GM21717 (cell line): ENCODE results near the gene C16orf90.
A peak's percentile ranks its signal among the peaks of the same experiment; 100 is the strongest.
"Not testable (repeated sequence)": the region's sequence is repeated elsewhere in the genome, so short reads cannot be mapped to it uniquely, and the experiment has no call there.

Experiments used
- ATAC-seq: cut with Tn5 transposase; IDR thresholded peaks from one replicate; pipeline ENCODE4 v1.9.1; 2021; ENCODE audit warnings: mild to moderate bottlenecking, moderate library complexity; ENCODE audit not compliant: unreplicated experiment

The C16orf90 gene

DNA sequence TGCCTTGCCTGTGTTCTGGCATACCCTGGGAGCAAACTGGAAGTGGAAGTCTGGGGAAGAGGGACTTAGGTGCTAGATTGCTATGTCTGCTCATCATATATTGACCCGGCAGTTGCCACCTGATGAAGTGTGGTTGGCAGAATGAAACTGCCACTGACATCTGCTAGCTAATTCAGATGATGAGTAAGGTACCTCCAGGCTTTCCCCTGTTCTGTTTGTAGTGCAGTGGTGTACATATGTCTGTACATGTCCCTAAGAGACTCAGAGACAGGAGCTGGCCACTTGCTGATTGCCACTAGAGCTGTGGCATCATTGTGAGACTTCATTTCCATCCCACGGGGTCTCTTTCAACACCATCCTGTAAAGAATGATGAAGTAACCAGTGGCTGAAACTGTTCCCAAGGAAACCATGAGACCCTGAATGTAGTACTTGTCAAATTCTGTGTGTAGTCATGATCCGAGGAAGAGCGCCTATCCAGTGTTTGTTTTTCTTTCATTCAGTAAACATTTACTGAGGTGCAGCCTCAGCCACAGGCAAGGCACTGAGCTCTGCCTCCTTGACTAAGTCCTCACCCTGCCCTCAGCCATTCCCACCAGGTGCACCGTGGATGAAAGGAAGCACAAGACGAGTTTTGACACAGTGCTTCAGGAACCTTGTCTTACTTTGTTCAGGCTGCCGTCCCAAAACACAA lies 18.7 kb upstream of the C16orf90 start:
- ATAC-seq, result no peak

DNA sequence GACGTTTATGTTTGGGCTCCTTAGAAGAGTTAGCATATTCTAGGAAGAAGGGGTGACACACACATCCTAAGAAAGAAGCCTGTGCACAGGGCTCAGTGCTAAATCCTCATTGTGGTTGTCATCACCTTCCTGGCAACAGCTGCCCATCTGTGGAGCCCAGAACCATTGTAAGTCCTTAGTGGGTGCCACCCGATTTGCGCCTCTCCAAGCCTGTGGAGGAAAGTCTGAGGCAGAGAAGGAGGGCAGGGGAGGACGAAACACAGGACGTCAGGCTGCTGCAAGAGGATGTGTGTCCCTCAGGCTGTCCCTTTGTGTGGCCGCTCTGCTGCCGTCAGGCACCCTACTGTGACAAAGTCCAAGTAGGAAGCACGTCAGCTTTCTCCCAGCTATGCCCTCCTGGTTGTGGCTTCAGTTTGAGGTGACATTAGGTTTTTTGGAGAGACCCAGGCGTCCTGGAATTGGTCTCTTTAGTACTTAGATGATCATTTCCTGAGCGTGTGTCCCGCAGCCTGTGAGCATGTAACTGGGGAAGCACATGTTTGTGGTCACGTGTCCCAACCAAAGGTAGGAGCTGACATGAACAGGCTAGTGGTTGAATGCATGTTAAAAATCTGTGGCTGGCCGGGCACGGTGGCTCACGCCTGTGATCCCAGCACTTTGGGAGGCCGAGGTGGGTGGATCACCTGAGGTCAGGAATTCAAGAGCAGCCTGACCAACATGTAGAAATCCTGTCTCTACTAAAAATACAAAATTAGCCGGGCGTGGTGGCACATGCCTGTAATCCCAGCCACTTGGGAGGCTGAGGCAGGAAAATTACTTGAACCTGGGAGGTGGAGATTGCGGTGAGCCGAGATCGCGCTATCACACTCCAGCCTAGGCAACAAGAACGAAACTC lies 16.2 kb upstream of the C16orf90 start:
- no peak for ATAC-seq

DNA sequence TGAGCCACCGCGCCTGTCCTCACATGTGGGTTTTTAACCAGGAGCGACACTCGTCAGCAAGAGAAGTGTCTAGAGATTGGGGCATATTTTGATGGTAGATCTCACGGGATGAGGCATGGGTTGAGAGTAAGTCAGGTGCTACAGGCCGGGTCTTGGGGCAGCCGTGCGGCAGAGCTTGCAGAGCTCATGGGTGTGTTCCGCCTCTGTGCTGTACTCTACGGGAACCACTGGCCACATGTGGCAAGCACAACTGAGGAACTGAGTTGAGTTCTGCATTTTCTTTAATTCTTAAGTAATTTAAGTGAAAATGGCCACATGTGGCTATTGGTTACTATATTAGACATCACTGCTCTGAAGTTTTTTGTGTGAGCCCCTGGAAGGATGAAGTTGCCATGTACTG lies 15.1 kb upstream of the C16orf90 start:
- no peak for ATAC-seq

DNA sequence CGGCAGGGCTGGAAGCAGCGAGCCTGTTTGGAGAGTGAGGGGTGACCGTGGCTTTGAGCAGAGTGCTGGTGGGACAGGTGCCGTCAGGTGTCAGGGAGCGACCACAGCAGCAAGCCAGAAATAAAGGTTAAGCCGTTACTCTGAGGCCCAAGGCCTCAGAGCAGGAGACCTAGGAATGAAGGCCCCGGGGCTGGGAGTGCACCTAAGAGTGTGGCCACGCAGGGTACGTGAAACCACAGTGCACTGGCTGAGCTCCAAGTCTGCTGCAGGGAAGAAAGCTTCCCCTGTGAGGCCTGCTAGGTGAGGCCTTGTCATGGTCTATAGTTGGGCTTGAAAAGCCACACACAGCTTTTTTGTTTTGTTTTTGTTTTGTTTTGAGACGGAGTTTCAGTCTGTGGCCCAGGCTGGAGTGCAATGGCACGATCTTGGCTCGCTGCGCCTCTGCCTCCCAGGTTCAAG lies 14.2 kb upstream of the C16orf90 start:
- peak; percentile 76 for ATAC-seq

DNA sequence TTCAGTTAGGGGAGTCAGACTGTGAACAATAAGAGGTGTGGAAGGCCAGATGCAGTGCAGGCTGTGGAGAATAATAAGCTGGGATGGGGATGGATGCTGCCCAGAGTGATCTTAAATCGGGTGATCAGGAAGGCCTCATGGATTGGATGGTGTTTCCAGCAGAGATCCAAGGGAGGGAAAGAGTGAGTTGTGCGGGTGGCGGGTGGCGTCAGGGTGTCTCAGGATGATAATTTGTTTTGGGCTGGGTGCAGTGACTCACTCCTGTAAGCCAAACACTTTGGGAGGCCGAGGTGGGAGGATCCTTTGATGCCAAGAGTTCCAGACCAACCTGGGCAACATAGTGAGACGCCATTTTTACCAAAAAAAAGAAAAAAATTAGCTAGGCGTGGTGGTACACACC lies 13.4 kb upstream of the C16orf90 start:
- ATAC-seq, result no peak

DNA sequence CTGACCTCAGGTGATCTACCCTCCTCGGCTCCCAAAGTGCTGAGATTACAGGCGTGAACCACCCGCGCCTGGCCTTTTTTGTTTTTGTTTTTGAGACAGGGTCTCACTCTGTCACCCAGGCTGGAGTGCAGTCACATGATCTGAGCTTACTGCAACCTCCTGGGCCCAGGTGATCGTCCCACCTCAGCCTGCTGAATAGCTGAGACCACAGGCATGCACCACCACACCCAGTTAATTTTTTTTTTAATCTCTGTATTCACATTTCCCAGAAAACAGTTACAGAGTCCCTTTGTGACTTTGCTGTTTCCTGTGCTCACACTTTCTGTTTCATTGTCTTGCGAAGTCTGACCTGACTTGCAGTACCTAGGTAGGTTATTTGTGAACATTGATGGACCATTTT lies 8.2 kb upstream of the C16orf90 start:
- no peak for ATAC-seq

DNA sequence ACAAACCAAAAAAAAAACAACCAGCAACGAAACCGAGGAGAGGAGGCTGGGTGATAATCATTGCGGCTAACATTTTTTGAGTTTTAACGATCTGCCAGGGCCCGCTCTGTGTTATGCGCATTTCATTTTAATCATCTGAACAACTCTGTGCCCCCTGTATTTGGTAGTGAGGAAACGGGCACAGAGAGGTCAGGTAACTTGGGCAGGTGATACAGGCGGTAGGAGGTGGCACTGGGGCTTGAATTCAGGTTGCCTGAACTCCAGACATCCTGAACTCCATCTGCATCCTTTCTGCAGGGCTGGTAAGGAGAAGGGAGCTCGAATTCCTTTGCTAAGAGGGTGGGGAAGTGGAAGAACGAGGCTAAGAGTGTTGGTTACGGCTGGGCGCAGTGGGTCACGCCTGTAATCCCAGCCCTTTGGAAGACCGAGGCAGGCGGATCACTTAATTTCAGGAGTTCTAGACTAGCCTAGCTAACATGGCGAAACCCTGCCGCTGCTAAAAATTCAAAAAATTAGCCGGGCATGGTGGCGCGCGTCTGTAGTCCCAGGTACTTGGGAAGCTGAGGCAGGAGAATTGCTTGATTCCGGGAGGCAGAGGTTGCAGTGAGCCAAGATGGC lies 6.6 kb upstream of the C16orf90 start:
- ATAC-seq, result no peak

DNA sequence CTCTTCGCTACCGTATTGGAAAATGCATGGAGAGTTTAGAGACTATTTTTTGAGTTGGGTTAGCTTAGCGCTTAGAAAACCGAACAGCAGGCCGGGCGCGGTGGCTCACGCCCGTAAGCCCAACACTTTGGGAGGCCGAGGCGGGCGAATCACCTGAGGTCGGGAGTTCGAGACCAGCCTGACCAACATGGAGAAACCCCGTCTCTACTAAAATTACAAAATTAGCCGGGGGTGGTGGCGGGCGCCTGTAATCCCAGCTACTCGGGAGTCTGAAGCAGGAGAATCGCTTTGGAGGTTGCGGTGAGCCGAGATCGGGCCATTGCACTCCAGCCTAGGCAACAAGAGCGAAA lies 6.1 kb upstream of the C16orf90 start:
- not testable (repeated sequence) for ATAC-seq

DNA sequence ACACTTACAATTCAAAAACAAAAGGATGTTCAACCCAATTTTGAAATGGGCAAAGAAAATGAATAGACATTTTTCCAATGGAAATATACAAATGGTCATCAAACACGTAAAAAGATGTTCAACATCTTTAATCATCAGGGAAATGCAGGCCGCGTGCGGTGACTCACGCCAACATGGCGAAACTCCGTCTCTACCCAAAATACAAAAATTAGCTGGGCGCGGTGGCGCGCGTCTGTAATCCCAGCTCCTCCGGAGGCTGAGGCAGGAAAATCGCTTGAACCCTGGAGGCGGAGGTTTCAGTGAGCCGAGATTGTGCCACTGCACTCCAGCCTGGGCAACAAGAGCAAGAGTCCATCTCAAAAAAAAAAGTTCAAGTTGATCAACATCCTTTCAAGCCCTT lies 3.7 kb upstream of the C16orf90 start:
- ATAC-seq, result no peak

DNA sequence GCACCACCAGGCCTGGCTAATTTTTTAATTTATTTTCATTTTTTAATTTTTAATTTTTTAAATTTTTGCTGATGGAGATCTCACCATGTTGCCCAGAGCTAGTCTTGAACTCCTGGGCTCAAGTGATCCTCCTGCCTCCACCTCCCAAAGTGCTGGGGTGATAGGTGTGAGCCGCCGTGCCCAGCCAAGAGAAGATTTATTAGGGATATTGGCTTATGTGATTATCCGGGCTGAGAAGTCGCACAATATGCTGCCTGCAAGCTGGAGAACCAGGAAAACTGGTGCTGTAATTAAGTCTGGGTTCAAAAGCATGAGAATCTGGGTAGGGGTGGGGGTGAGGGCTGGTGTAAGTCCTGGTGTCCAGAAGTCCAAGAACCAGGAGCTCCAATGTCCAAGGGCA lies 2.5 kb upstream of the C16orf90 start:
- no peak for ATAC-seq

DNA sequence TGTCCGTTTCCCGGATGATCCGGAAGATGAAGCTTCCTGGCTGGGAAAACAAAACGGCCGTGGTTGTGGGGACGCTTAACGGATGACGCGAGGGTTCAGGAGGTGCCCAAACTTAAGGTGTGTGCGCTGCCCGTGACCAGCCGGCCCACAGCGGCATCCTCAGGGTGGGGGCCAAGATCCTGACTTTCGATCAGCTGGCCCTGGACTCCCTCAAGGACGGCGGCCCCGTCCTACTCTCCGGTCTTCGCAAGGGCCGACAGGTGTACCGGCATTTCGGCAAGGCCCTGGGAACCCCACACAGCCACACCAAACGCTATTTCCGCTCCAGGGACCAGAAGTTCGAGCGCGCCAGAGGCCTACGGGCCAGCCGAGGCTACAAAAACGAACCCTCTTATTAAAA lies 1.1 kb upstream of the C16orf90 start:
- ATAC-seq, result no peak

DNA sequence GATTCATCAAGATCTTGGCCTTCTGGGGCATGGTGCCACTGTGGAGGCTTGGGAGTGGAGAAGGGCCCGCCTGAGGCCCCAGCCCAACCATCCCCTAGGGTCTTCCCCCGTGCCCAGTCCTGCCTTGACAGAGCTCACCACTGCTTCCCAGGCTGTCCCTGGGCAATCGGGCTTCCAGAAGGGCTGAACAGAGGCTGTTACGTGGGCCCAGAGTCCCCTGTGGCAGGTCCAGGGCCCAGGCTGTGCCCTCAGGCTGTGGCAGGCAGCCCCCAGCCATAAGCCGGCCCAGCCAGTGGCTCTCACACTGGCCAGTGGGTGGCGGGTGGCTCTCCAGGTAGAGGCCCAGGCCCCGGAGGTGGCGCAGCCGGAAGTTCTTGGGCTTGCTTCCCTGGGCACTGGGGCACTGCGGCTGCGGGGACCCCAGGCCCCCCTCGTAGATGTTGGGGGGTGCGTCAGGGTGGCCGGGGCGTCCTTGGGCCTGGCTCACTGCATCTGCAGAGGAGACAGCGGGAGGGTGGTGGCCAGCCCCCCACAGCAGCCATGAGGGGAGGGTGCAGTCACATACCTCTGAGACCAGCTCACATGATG lies 809 bp downstream of the C16orf90 start:
- ATAC-seq, result no peak

DNA sequence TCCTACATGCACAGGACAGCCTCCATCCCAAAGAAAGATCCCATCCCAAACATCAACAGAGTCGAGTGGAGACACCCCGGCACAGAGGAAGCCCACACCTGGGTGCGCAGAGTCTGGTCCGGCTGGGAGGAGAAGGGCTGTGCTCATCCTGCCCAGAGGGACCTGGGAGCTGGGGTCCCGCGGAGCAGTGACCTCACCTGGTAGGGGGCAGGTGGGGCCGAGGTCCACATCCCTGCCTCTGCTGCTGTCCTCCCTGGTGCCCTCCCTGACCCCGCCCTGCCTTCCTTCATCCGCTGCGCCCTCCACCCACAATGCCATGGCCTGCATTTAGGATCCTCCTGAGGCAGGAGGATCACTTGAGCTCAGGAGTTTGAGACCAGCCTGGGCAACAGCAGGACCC lies 2.9 kb downstream of the C16orf90 start:
- ATAC-seq, result no peak

DNA sequence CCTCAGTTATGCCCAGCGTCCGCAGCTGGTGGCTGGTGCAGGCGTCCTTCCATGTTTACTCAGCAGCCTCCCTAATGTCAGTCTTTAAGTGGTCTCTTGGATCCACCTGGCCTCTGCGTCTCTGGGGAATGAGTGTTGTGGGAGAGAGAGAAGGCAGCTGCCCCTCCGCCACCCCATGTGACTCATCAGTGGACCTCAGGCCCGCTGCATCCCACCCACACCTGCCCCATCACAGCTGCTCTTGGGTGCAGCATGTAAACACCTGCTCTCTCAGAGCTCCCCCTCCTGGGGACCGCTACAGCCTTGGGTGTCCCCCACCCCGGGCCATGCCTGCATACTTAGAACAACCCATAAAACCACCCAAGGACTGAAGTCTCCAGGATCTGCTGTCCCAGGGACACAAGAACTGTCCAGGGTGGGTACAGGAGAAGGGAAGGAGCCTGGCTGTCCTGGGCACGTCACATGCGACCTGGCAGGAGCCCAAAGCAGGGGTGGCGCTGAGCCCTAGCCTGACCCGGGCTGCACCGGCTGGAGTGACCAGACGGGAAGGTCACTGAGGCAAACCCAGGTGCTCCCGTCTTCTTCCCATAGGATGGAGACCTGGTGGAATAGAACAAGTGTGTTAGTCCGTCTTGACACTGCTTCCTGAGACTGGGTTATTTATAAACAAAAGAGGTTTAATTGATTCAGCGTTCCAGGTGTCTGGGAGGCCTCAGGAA lies 4.2 kb downstream of the C16orf90 start:
- no peak for ATAC-seq

DNA sequence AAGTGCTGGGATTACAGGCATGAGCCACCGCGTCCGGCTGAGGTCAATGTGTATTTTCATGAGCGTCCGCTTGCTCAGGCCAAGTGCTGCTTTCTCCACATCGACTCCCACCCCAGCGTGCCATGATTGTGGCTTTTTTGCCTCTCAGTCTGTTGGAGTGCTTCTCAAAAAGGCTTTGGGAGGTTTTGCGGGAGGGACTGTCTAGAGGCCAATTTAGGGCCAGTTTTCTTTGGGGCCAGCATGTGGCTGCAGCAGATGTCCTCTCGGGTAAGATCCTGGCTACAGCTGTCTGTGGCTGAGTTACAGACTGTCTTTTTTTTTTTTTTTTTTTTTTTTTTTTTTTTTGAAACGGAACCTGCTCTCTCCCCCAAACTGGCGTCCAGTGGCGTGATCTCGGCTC lies 6.5 kb downstream of the C16orf90 start:
- ATAC-seq, result no peak

DNA sequence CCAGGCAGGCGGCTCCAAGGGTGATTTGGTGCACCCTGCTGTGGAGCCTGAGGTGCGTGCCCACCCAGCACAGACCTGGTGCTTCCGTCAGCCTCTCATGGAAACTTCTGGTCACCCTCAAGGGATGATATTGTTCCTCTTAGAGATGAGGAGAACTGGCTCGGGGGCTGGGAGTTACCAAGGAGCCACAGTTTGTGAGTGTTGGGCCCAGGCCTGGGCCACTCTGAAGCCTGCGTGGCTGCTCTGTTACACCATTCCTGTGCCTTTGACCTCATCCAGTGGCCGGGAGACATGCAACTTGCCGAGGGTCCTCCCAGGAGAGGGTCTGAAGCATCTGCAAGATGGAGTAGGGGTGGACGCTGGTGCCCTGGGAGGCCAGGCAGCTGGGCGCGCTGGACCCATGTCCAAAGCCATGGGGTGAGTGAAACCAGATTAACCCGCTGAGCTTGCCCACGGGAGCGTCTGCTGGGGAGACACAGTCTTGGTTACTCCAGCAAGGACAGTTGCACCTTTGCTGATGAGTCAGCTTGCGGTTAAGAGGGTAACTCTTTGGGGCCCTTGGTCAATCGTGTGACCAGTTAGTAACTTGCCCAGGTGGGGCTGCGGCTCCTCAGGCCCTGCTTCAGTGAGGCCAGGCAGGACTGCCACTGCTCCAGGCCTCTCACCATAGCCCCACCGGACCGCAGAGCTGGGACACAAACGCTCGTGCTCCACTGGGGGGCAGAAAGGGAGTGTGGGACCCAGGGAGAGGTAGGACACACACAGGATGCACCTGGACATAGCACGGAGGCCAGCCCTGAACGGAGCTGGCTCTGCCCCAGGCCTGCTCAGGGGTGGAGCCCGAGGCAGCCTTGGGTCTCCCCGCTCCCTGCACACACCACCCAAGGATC lies 7.5 kb downstream of the C16orf90 start:
- ATAC-seq, result no peak

DNA sequence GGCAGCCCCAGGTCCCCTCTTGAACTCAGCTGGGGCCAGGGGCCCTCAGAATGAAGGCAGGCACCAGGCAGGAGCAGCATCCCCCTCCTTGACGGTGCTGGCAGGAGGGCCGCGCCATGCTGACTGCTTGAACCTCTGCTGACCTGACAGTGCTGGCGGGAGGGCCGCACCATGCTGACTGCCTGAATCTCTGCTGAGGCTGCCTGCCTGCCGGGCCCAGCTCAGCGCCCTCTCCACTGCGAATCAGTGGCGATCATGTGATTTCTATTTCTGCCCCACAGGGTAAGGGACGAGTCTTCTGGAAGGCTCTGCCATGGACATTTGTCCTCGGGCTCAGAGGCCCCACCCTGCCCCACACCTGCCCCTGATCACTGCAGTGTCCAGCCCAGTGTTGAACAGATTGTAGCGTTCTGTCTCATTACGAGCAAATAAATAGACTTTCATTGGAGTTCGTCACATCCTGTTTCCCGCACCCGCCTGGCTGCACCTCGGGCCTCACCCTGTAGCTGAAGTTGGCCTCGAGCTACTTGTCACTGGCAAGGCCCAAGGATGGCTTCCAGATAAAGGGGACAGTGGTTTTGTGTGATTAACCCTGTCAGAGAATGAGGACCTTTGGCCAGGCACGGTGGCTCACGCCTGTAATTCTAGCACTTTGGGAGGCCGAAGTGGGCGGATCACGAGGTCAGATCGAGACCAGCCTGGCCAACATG lies 8.6 kb downstream of the C16orf90 start:
- ATAC-seq, result no peak

DNA sequence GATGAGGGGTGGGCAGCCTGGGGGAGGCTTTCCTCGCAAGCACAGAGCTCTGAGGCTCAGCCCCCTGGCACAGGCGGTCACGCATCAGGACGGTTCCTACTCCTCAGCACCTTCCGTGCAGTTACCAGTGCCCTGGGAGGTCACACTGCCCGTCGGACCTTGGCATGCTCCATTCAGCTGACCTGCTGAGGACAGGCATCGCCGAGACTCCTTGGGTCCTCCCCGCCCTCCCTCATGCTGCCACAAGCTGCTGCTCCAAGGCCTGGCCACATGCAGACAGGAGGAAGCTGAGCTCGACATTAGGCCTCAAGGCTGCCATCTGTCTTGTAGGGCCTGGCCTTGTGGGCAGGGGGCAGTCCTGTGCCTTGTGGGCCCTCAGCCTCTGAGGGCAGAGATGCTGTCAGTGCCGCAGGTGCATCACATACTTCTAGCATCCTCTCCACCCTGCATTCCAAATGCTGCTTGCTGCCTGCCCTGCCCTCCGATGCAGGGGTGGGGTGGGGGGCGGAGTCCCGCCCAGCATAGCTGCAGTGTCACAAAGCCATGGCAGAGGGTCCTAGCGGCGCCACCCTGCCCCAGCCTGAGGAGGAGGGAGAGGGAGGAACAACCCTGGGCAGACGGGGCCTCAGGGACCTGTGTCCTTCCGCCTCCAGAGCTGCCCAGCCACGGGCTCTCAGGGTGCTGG lies 9.3 kb downstream of the C16orf90 start:
- ATAC-seq, result no peak
